NB4 (cell line): ENCODE measurements around the gene ZNF211.

Experiments used
- POLR2A ChIP-seq: IDR thresholded peaks from 2 replicates; pipeline ENCODE4 v1.6.1; 2011; ENCODE audit warnings: mild to moderate bottlenecking; ENCODE audit not compliant: insufficient read length; ENCODE audit errors: extremely low read depth
- TF ChIP-seq, protein P1 (sequence below): IDR thresholded peaks from one replicate; pipeline ENCODE4 v1.5.1; 2012; ENCODE audit warnings: low read depth, low read length

DNA sequence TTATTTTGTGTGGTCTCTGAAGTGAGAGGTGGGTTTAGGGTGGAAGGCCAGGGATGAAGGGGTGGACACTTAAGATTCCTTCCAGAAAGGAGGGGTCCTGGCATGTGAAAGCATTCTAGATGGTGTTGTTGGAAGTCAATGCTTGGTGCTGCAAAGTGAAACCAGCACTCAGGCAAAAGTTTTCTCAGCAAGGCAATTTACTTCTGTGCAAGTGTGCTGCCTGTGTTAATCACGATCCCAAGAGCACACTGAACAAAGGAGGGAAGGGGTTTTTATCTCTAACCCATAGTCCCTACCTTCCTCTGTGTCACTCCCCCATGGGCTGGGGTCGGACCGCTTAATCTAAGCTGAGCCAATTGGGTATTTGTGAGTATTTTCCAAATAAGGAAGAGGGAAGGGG lies 17.6 kb upstream of the ZNF211 start:
- TF ChIP-seq, protein P1, sequence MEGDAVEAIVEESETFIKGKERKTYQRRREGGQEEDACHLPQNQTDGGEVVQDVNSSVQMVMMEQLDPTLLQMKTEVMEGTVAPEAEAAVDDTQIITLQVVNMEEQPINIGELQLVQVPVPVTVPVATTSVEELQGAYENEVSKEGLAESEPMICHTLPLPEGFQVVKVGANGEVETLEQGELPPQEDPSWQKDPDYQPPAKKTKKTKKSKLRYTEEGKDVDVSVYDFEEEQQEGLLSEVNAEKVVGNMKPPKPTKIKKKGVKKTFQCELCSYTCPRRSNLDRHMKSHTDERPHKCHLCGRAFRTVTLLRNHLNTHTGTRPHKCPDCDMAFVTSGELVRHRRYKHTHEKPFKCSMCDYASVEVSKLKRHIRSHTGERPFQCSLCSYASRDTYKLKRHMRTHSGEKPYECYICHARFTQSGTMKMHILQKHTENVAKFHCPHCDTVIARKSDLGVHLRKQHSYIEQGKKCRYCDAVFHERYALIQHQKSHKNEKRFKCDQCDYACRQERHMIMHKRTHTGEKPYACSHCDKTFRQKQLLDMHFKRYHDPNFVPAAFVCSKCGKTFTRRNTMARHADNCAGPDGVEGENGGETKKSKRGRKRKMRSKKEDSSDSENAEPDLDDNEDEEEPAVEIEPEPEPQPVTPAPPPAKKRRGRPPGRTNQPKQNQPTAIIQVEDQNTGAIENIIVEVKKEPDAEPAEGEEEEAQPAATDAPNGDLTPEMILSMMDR: no peak
- no peak for TF ChIP-seq POLR2A
